Endothelial cell of umbilical vein (primary cell): Measurements from ENCODE around the gene AMER1. TPM values are rescaled to one million over a fixed set of nuclear protein-coding genes. Genes with fewer than 3 reads are reported as not detected.
A peak's percentile ranks its signal among the peaks of the same experiment; 100 is the strongest.

Experiments used
- BruUV-seq: library from RNA; stranded (reverse); fragments of 400-500 nt; replicated peaks from 2 replicates; lab custom pipeline; 2021; lab: Mats Ljungman, UMichigan
- CTCF ChIA-PET: fragments of 300-600, 350-600 bp; sonication (Branson Sonifier 250); formaldehyde crosslinking; loops from one replicate; lab custom pipeline; 2021; ENCODE audit warnings: antibody characterized with exemption, inconsistent platforms; lab: Charles Lee
- POLR2A ChIA-PET: fragments of 300-600, 350-600 bp; sonication (Branson Sonifier 250); formaldehyde crosslinking; loops from one replicate; lab custom pipeline; 2021; ENCODE audit warnings: antibody characterized with exemption, inconsistent platforms; lab: Charles Lee
- DNase-seq: peaks from one replicate; pipeline ENCODE4 v3.0.0-alpha.2; 2011; ENCODE audit warnings: low read depth, low spot score
- FAIRE-seq: peaks from 2 replicates; lab custom pipeline; 2011; peaks lifted over from hg19 to GRCh38; lab: Jason Lieb, UNC
- H2AFZ ChIP-seq: 2 replicates; pipeline ENCODE4 v1.6.0; 2012; ENCODE audit warnings: low read depth, low read length, control low read depth, inconsistent platforms
- H3K27ac ChIP-seq: 2 replicates; pipeline ENCODE4 v1.5.1; 2011; ENCODE audit warnings: low read depth, mild to moderate bottlenecking, control low read depth, low read length, moderate library complexity; ENCODE audit not compliant: insufficient read depth
- H3K27me3 ChIP-seq, 2 experiments: 2 replicates each; pipeline versions ENCODE4 v1.6.0 to v1.6.1; 2011; ENCODE audit warnings: low read length in 2 of 2, mixed read lengths in 1 of 2; ENCODE audit not compliant: control insufficient read depth in 2 of 2, insufficient read depth in 2 of 2
- H3K36me3 ChIP-seq, 2 experiments: 2 replicates in 1 of 2; 3 replicates in 1 of 2; pipeline ENCODE4 v1.5.1; 2011; ENCODE audit warnings: low read length in 2 of 2, mild to moderate bottlenecking in 1 of 2, moderate library complexity in 1 of 2; ENCODE audit not compliant: control insufficient read depth in 2 of 2, insufficient read depth in 2 of 2; ENCODE audit errors: extremely low read depth in 1 of 2
- H3K4me1 ChIP-seq: 3 replicates; pipeline ENCODE4 v1.5.1; 2011; ENCODE audit warnings: mild to moderate bottlenecking, low read length; ENCODE audit not compliant: control insufficient read depth, insufficient read depth; ENCODE audit errors: extremely low read depth
- H3K4me2 ChIP-seq: 2 replicates; pipeline ENCODE4 v1.6.1; 2011; ENCODE audit warnings: low read length, control low read depth, mixed read lengths; ENCODE audit not compliant: insufficient read depth
- H3K4me3 ChIP-seq, 3 experiments: fragments of 200-600 bp in 1 of 3; sonication (generic), shearing (Covaris generic) in 1 of 3; replicated peaks in 1 of 3; 2 replicates each; pipeline ENCODE4 v1.5.1; 2011 to 2016; ENCODE audit warnings: control low read depth in 3 of 3, low read length in 3 of 3, mild to moderate bottlenecking in 2 of 3, inconsistent platforms in 1 of 3, low read depth in 1 of 3, moderate library complexity in 1 of 3; ENCODE audit not compliant: insufficient read depth in 1 of 3
- H3K79me2 ChIP-seq: 2 replicates; pipeline ENCODE4 v1.6.0; 2012; ENCODE audit warnings: low read length, inconsistent platforms; ENCODE audit not compliant: control insufficient read depth, insufficient read depth
- H3K9ac ChIP-seq: replicated peaks from 2 replicates; pipeline ENCODE3; 2011; ENCODE audit warnings: low read length, control low read depth; ENCODE audit not compliant: insufficient read depth; ENCODE audit errors: extremely low read depth
- H3K9me1 ChIP-seq: replicated peaks from 3 replicates; pipeline ENCODE4 v1.6.0; 2011; ENCODE audit warnings: mild to moderate bottlenecking, low read length; ENCODE audit not compliant: control insufficient read depth, insufficient read depth; ENCODE audit errors: extremely low read depth
- H3K9me3 ChIP-seq: replicated peaks from 2 replicates; pipeline ENCODE4 v1.5.1; 2012; ENCODE audit warnings: low read length, inconsistent platforms; ENCODE audit not compliant: control insufficient read depth, insufficient read depth
- H4K20me1 ChIP-seq: replicated peaks from 2 replicates; pipeline ENCODE3; 2011; ENCODE audit warnings: mild to moderate bottlenecking, low read length; ENCODE audit not compliant: control insufficient read depth, insufficient read depth; ENCODE audit errors: extremely low read depth
- EZH2 ChIP-seq: IDR thresholded peaks from 2 replicates; pipeline ENCODE4 v1.6.1; 2012; ENCODE audit warnings: borderline replicate concordance, low read depth, mild to moderate bottlenecking, moderate library complexity, low read length, inconsistent platforms; ENCODE audit not compliant: severe bottlenecking
- FOS ChIP-seq: IDR thresholded peaks from 2 replicates; pipeline ENCODE4 v1.6.1; 2011; ENCODE audit warnings: mild to moderate bottlenecking, low read length, moderate library complexity, borderline replicate concordance; ENCODE audit not compliant: insufficient read depth
- GATA2 ChIP-seq: IDR thresholded peaks from 2 replicates; pipeline ENCODE4 v1.7.0; 2011; ENCODE audit warnings: low read depth, mild to moderate bottlenecking, moderate library complexity, mixed read lengths, low read length; ENCODE audit not compliant: insufficient read length, insufficient read depth
- JUN ChIP-seq: IDR thresholded peaks from 2 replicates; pipeline ENCODE4 v1.6.1; 2011; ENCODE audit warnings: borderline replicate concordance, low read depth; ENCODE audit not compliant: insufficient read length, insufficient read depth
- MAX ChIP-seq: IDR thresholded peaks from 2 replicates; pipeline ENCODE4 v1.6.1; 2011; ENCODE audit not compliant: insufficient read depth, insufficient read length
- MYC ChIP-seq: IDR thresholded peaks from one replicate; pipeline ENCODE4 v1.6.1; 2011; ENCODE audit warnings: mild to moderate bottlenecking, low read depth, low read length
- POLR2A ChIP-seq: IDR thresholded peaks from 2 replicates; pipeline ENCODE4 v1.6.1; 2012; ENCODE audit warnings: low read depth, mild to moderate bottlenecking, control low read depth, low read length
- POLR2AphosphoS5 ChIP-seq: IDR thresholded peaks from 2 replicates; pipeline ENCODE4 v1.6.1; 2012; ENCODE audit warnings: low read depth, mild to moderate bottlenecking, control low read depth, low read length, moderate library complexity; ENCODE audit not compliant: insufficient read depth
- dilution Hi-C: fragments of 300-500 bp; cut with MboI; formaldehyde crosslinking; loops from one replicate; pipeline ENCODE4 v1.15.0; 2019; ENCODE audit warnings: low sequenced_read_pairs; ENCODE audit not compliant: extremely low pct_ligation_motif_present
- intact Hi-C: fragments of 100-400 bp; cut with micrococcal nuclease; formaldehyde crosslinking; loops from one replicate; pipeline ENCODE4 v1.10.0; 2022
- polyA plus RNA-seq, 4 experiments: library from polyadenylated mRNA; depleted of rRNA in 3 of 4; stranded (reverse) in 3 of 4; unstranded in 1 of 4; fragments of >200 nt; gene quantifications; 2 replicates each; pipeline versions ENCODE4 v1.2.1 to v1.2.3, GENCODE V29; 2011 to 2012; ENCODE audit warnings: missing spikeins in 1 of 4
- total RNA-seq: library from RNA; stranded (reverse); gene quantifications from 2 replicates; pipeline ENCODE4 v1.2.3, GENCODE V29; 2021
- TF ChIP-seq, protein P1 (sequence below), 2 donors: IDR thresholded peaks; 1 replicate in 1 of 2; 2 replicates in 1 of 2; pipeline ENCODE4 v1.5.1; 2011; ENCODE audit warnings: low read length in 2 of 2, mild to moderate bottlenecking in 2 of 2, moderate library complexity in 2 of 2, control low read depth in 1 of 2, inconsistent platforms in 1 of 2, low read depth in 1 of 2; ENCODE audit not compliant: insufficient read depth in 1 of 2; ENCODE audit errors: extremely low read depth in 1 of 2

Gene AMER1
- total and polyA plus RNA-seq, 2 donors (not counting 3 experiments of a cell fraction or from before 2014, with no cell fraction given) = 0.76 to 2.0 TPM

DNA sequence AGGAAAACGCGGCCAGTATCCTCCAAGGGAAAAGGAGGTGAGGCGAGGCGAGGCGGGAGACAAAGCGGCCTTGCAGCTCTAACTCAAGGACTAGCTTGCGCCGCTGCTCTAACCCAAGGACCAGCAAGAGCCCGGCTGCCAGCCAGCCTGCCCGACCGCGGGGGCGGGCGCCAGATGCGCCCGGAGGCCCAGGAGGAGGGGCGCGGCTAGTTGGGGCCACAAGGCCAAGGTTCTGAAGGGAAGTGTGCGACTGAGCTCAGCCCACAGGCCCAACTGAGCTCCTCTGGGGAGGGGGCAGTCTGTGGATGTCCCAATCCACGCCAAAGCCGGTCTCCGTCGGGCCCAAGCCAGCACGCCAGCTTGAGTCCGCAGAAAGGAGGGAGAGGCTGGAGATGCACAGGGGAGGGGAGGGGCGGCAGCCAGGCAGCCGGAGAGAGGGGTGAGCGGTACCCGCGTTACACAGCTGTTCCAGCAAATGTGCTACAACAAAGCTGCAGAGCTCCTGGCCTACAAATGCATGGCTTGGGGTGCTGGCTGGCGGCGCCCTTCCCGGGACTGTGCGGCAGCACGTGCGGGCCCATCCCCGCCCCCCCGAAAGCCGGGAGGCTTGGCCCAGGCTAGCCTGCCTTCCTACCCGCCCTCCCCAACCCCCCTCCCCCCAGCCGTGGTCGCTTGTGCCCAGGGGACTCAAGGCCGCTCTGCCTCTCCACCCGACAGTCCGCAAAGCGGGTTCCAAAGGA, 637 bp downstream of the AMER1 start:
- Histone ChIP-seq H3K4me1 (peaks cover 3% of the 10 kb centered on the region), H3K27me3 (no peaks in the 10 kb centered on the region), H3K36me3 (no peaks in the 10 kb centered on the region), H3K79me2 (no peaks in the 10 kb centered on the region), H3K9me1 (no peaks in the 10 kb centered on the region), H3K4me2 (peak overlapping the region; percentile 67), H3K9me3 (no peaks in the 10 kb centered on the region), H4K20me1 (no peaks in the 10 kb centered on the region), H3K4me3 (peak overlapping the region; percentile 43 to 71 (median 48)), H3K9ac (peak overlapping the region; percentile 47), H3K27ac (peak overlapping the region; percentile 11), H2AFZ (peak overlapping the region; percentile 90)
- no TSS peak for BruUV-seq
- intact Hi-C loops = loop anchor here (2.0 to 10.0 kb wide), 2 partner anchors 190 to 450 kb away; partner anchors contain the start of gene MTMR8
- FAIRE-seq = peak; percentile 59
- ChIA-PET CTCF (interaction anchor here (0.8 kb wide), 1 partner anchor 8 kb away, joined by 3 read pairs; no protein-coding TSS in a partner anchor), POLR2A (no interaction called here)
- TF ChIP-seq, protein P1, sequence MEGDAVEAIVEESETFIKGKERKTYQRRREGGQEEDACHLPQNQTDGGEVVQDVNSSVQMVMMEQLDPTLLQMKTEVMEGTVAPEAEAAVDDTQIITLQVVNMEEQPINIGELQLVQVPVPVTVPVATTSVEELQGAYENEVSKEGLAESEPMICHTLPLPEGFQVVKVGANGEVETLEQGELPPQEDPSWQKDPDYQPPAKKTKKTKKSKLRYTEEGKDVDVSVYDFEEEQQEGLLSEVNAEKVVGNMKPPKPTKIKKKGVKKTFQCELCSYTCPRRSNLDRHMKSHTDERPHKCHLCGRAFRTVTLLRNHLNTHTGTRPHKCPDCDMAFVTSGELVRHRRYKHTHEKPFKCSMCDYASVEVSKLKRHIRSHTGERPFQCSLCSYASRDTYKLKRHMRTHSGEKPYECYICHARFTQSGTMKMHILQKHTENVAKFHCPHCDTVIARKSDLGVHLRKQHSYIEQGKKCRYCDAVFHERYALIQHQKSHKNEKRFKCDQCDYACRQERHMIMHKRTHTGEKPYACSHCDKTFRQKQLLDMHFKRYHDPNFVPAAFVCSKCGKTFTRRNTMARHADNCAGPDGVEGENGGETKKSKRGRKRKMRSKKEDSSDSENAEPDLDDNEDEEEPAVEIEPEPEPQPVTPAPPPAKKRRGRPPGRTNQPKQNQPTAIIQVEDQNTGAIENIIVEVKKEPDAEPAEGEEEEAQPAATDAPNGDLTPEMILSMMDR (IDR thresholded peaks at IDR 0.05; ENCODE audit: extremely low read depth in 1 of 2, insufficient read depth in 1 of 2, low read depth in 1 of 2, low read length in 2 of 2) = no peak
- TF ChIP-seq JUN (no peak), POLR2A (no peak), MYC (no peak), EZH2 (no peak), POLR2AphosphoS5 (no peak), FOS (no peak), GATA2 (no peak), MAX (no peak)
- DNase-seq = peak; percentile 41
- dilution Hi-C loops = no loop called here
